KMS-11 (cell line): ENCODE data around the gene MOCS1.

ENCODE experiments used
- H2AFZ ChIP-seq: fragments of 200-600 bp; sonication (generic); 2 replicates; pipeline ENCODE4 v1.6.1; 2016; ENCODE audit warnings: antibody characterized with exemption, mixed run types, low read depth
- H3K27ac ChIP-seq: fragments of 200-600 bp; sonication (generic); 2 replicates; pipeline ENCODE4 v1.6.1; 2016; ENCODE audit warnings: mild to moderate bottlenecking, mixed run types
- H3K27me3 ChIP-seq: fragments of 200-600 bp; sonication (generic); 2 replicates; pipeline ENCODE4 v1.6.1; 2017; ENCODE audit warnings: mild to moderate bottlenecking, low read depth, mixed run types, moderate library complexity; ENCODE audit not compliant: insufficient read depth
- H3K36me3 ChIP-seq: fragments of 200-600 bp; sonication (generic); 2 replicates; pipeline ENCODE4 v1.6.1; 2017; ENCODE audit warnings: mild to moderate bottlenecking, mixed run types; ENCODE audit not compliant: insufficient read depth
- H3K4me1 ChIP-seq: fragments of 200-600 bp; sonication (generic); 2 replicates; pipeline ENCODE4 v1.6.1; 2016; ENCODE audit warnings: mild to moderate bottlenecking, low read depth, mixed run types; ENCODE audit not compliant: poor library complexity, severe bottlenecking
- H3K4me2 ChIP-seq: fragments of 200-600 bp; sonication (generic); 2 replicates; pipeline ENCODE4 v1.7.0; 2016; ENCODE audit warnings: mild to moderate bottlenecking, mixed run types
- H3K4me3 ChIP-seq: fragments of 200-600 bp; sonication (generic); IDR thresholded peaks from 2 replicates; pipeline ENCODE4 v1.6.1; 2017; ENCODE audit warnings: low read depth, low read length, mixed read lengths; ENCODE audit not compliant: insufficient read depth
- H3K79me2 ChIP-seq: fragments of 200-600 bp; sonication (generic); 2 replicates; pipeline ENCODE4 v1.6.1; 2016; ENCODE audit warnings: low read depth, mixed run types; ENCODE audit not compliant: insufficient read depth
- H3K9ac ChIP-seq: fragments of 200-600 bp; sonication (generic); 2 replicates; pipeline ENCODE4 v1.6.1; 2016; ENCODE audit warnings: mild to moderate bottlenecking, mixed run types
- H4K20me1 ChIP-seq: fragments of 200-600 bp; sonication (generic); 2 replicates; pipeline ENCODE4 v1.6.1; 2016; ENCODE audit warnings: mild to moderate bottlenecking, mixed run types; ENCODE audit not compliant: insufficient read depth
- TF ChIP-seq, protein P1 (sequence below): fragments of 200-600 bp; sonication (generic); conservative IDR thresholded peaks from 2 replicates; pipeline ENCODE4 v1.6.1; 2017; ENCODE audit warnings: low read depth, mild to moderate bottlenecking, antibody characterized with exemption, low read length, moderate library complexity, mixed read lengths

MOCS1 gene

DNA sequence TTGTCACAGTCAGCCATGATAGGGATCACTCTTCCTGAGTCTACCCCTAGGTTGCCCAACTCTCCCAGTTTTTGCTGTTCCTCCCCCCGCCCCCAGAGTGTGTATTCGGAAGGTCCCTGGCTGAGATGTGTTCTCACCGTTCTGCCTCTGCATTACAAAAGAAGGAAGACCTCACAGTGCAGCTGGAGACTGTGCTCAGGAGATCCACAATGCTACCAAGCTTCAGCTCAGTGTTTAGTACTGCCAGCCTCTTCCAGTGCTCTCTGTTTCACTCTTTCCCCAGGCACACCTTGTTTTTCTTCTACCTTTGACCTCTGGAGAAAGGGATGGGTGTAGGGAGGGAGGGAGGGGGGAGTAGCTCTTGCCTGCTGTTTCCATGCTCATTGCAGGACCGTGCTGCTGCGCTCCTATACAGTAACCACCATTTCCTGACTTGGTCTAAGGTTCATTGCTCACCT, 13.4 kb upstream of the MOCS1 start:
- Histone ChIP-seq H3K79me2 (no peaks in the 10 kb centered on the region), H3K4me2 (no peak overlapping the region), H3K36me3 (no peaks in the 10 kb centered on the region), H4K20me1 (no peaks in the 10 kb centered on the region), H3K27me3 (no peaks in the 10 kb centered on the region), H2AFZ (no peak overlapping the region), H3K4me3 (no peak overlapping the region), H3K27ac (no peak overlapping the region), H3K9ac (no peak overlapping the region), H3K4me1 (no peaks in the 10 kb centered on the region)
- TF ChIP-seq, protein P1, sequence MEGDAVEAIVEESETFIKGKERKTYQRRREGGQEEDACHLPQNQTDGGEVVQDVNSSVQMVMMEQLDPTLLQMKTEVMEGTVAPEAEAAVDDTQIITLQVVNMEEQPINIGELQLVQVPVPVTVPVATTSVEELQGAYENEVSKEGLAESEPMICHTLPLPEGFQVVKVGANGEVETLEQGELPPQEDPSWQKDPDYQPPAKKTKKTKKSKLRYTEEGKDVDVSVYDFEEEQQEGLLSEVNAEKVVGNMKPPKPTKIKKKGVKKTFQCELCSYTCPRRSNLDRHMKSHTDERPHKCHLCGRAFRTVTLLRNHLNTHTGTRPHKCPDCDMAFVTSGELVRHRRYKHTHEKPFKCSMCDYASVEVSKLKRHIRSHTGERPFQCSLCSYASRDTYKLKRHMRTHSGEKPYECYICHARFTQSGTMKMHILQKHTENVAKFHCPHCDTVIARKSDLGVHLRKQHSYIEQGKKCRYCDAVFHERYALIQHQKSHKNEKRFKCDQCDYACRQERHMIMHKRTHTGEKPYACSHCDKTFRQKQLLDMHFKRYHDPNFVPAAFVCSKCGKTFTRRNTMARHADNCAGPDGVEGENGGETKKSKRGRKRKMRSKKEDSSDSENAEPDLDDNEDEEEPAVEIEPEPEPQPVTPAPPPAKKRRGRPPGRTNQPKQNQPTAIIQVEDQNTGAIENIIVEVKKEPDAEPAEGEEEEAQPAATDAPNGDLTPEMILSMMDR = no peak

DNA sequence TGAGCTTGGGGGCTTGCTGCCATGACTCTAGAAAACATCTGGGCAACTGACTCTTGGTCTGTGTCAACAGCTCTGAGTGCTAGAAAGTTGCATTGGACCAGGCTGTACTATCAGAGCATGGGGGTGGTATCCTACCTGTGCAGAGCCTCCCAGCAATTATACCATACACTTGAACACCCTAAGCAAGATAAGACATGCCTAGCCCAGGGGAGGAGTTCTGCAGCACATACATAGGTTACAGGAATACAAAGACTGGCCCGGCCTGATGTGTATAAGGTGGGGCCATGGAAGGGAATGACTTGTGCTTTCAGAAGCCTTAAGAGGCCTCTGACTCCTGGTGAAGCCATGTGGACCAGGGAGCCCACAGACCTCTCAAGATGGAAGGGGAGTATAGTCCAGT, 11.4 kb upstream of the MOCS1 start:
- Histone ChIP-seq H3K4me3 (no peak overlapping the region), H3K9ac (no peak overlapping the region), H2AFZ (no peak overlapping the region), H3K36me3 (no peaks in the 10 kb centered on the region), H3K27me3 (no peaks in the 10 kb centered on the region), H4K20me1 (no peaks in the 10 kb centered on the region), H3K79me2 (no peaks in the 10 kb centered on the region), H3K4me2 (no peak overlapping the region), H3K4me1 (no peaks in the 10 kb centered on the region), H3K27ac (no peak overlapping the region)
- TF ChIP-seq, protein P1 = no peak

DNA sequence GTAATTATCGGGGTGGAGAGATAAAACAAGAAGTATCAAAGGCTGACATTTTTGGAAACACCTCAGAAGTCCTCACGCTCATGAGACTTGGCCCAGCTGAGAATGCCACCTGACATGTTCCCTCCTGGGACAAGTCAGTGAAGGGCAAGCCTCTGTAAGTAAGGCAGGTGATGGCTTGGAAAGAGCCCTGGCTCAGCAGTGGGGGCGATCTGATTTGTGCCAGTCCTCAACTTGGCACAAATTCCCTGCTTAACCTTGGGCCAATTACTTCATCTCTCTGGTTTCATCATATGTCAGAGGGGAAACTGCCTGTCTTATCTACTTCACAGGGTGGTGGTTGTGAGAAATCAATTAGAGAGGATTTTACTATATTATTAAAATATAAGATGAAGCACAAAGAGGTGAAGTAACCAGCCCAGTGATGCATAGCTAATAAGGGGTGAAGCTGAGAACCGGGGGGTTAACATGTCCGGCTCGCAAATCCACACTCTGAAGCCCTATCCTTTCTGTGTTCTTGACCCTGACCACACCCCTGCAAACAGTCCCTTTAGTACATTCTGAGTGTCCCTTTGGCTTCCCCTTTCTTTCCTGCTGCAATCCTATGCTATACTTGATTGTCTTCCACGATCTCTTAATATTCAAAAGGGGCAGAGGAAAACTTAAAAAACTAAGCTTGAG, 8.8 kb upstream of the MOCS1 start:
- no peak overlapping the region for H3K27ac ChIP-seq
- H3K4me1 ChIP-seq = no peaks in the 10 kb centered on the region
- no peak overlapping the region for H2AFZ ChIP-seq
- TF ChIP-seq, protein P1 = no peak
- no peak overlapping the region for H3K4me2 ChIP-seq
- H3K27me3 ChIP-seq = no peaks in the 10 kb centered on the region
- no peak overlapping the region for H3K4me3 ChIP-seq
- no peaks in the 10 kb centered on the region for H3K79me2 ChIP-seq
- H3K9ac ChIP-seq = no peak overlapping the region
- no peaks in the 10 kb centered on the region for H4K20me1 ChIP-seq
- no peaks in the 10 kb centered on the region for H3K36me3 ChIP-seq

DNA sequence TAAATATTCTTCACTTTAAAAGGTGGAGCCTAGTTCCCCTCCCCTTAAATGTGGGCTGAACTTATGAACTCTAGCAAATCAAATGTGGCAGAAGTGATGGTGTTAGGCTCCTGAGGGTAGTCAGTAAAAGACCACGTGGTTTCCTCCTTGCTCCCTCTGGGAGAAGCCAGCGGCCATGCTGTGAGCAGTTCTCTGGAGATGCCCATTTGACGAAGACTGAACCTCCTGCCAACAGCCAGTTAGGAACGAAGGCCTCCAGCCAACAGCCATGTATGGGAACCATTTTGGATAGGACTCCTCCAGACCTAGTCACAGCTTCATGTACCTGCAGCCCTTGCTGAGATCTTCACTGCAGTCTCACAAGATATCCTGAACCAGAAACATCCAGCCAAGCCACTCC, 7.6 kb upstream of the MOCS1 start:
- H3K4me3 ChIP-seq = no peak overlapping the region
- TF ChIP-seq, protein P1 = no peak
- no peak overlapping the region for H3K4me2 ChIP-seq

More for the DNA sequence above, 7.6 kb upstream of the MOCS1 start:
- Histone ChIP-seq H3K9ac (no peak overlapping the region), H3K27ac (no peak overlapping the region), H3K4me1 (peaks cover 4% of the 10 kb centered on the region), H3K79me2 (no peaks in the 10 kb centered on the region), H4K20me1 (no peaks in the 10 kb centered on the region), H3K36me3 (no peaks in the 10 kb centered on the region), H3K27me3 (no peaks in the 10 kb centered on the region), H2AFZ (no peak overlapping the region)
